Embryonic facial prominence (tissue), 1 donor: ENCODE data around the gene HOXB5.

Source experiments
- DNase-seq: peaks from one replicate; pipeline ENCODE4 v3.0.0-alpha.2; 2016; ENCODE audit errors: extremely low spot score

Gene HOXB5

GRCh38 chr17:48559840-48560817 is 33.5 kb downstream of the HOXB5 start:
- no peak for DNase-seq

- DNase-seq = no peak
These were observed 34.3 kb downstream of the HOXB5 start for GRCh38 chr17:48559122-48559839.

- no peak for DNase-seq
These were observed 34.8 kb downstream of the HOXB5 start for GRCh38 chr17:48558831-48559121.

GRCh38 chr17:48558057-48558830 is 35.3 kb downstream of the HOXB5 start:
- no peak for DNase-seq

GRCh38 chr17:48556576-48557401 is 36.8 kb downstream of the HOXB5 start:
- DNase-seq = no peak

GRCh38 chr17:48556229-48556575 is 37.4 kb downstream of the HOXB5 start:
- DNase-seq = no peak

- DNase-seq = no peak
These were observed 38.0 kb downstream of the HOXB5 start for GRCh38 chr17:48555258-48556228.

- DNase-seq = no peak
These were observed 38.9 kb downstream of the HOXB5 start for GRCh38 chr17:48554412-48555257.

- DNase-seq = no peak
These were observed 39.8 kb downstream of the HOXB5 start for GRCh38 chr17:48553826-48554225.

- DNase-seq = no peak
These were observed 40.4 kb downstream of the HOXB5 start for GRCh38 chr17:48553190-48553547.

- DNase-seq = no peak
These were observed 41.0 kb downstream of the HOXB5 start for GRCh38 chr17:48552466-48553189.

- DNase-seq = no peak
These were observed 41.7 kb downstream of the HOXB5 start for GRCh38 chr17:48551596-48552465.

- no peak for DNase-seq
These were observed 42.4 kb downstream of the HOXB5 start for GRCh38 chr17:48551214-48551555.

GRCh38 chr17:48550502-48551213 is 42.9 kb downstream of the HOXB5 start:
- no peak for DNase-seq

GRCh38 chr17:48549914-48550501 is 43.6 kb downstream of the HOXB5 start:
- DNase-seq = no peak

- no peak for DNase-seq
These were observed 44.3 kb downstream of the HOXB5 start for GRCh38 chr17:48549281-48549630.
